Right renal cortex interstitium (tissue), 3 donors: ENCODE results near the gene GBF1. TPM values are rescaled to one million over a fixed set of nuclear protein-coding genes. Genes with fewer than 3 reads are reported as not detected.

Source experiments
- DNase-seq, 3 donors: peaks; one replicate each; pipeline ENCODE4 v3.0.0-alpha.2; 2013; ENCODE audit warnings: low read depth in 3 of 3, low spot score in 2 of 3
- polyA plus RNA-seq, 3 donors: library from polyadenylated mRNA; unstranded; fragments of 120-200 nt; gene quantifications; one replicate each; pipeline ENCODE4 v1.2.1, GENCODE V29; 2013; ENCODE audit not compliant: insufficient read length in 3 of 3

The GBF1 gene
- polyA plus RNA-seq, 3 donors: 40.5 to 44.7 (median 42.3) TPM

GRCh38 chr10:102264371-102264770, 19.0 kb downstream of the GBF1 start:
- no peak for DNase-seq

- DNase-seq: no peak
Observed at GRCh38 chr10:102266670-102267069, 21.3 kb downstream of the GBF1 start.

- no peak for DNase-seq
Observed at GRCh38 chr10:102267748-102268147, 22.4 kb downstream of the GBF1 start.

- DNase-seq: no peak
Observed at GRCh38 chr10:102268375-102268888, 23.1 kb downstream of the GBF1 start.

GRCh38 chr10:102269017-102269416, 23.7 kb downstream of the GBF1 start:
- no peak for DNase-seq

GRCh38 chr10:102274062-102274461, 28.7 kb downstream of the GBF1 start:
- DNase-seq: no peak

- DNase-seq: no peak
Observed at GRCh38 chr10:102275343-102275742, 30.0 kb downstream of the GBF1 start.

GRCh38 chr10:102279104-102279503, 33.8 kb downstream of the GBF1 start:
- DNase-seq: no peak

- peak in 1 of 3 donors; percentile 25 for DNase-seq
Observed at GRCh38 chr10:102280397-102281101, 35.2 kb downstream of the GBF1 start.

- DNase-seq: peak in 1 of 3 donors; percentile 16
Observed at GRCh38 chr10:102281102-102281487, 35.8 kb downstream of the GBF1 start.

GRCh38 chr10:102283488-102283887, 38.2 kb downstream of the GBF1 start:
- no peak for DNase-seq

- DNase-seq: no peak
Observed at GRCh38 chr10:102283890-102284289, 38.6 kb downstream of the GBF1 start.

GRCh38 chr10:102284531-102284930, 39.2 kb downstream of the GBF1 start:
- DNase-seq: no peak

- no peak for DNase-seq
Observed at GRCh38 chr10:102285133-102285532, 39.8 kb downstream of the GBF1 start.

GRCh38 chr10:102286216-102286615, 40.9 kb downstream of the GBF1 start:
- DNase-seq: no peak

- DNase-seq: no peak
Observed at GRCh38 chr10:102287538-102287937, 42.2 kb downstream of the GBF1 start.

- DNase-seq: no peak
Observed at GRCh38 chr10:102287991-102288390, 42.7 kb downstream of the GBF1 start.

- no peak for DNase-seq
Observed at GRCh38 chr10:102289356-102289755, 44.0 kb downstream of the GBF1 start.

GRCh38 chr10:102289840-102290239, 44.5 kb downstream of the GBF1 start:
- no peak for DNase-seq

- no peak for DNase-seq
Observed at GRCh38 chr10:102291221-102291905, 46.0 kb downstream of the GBF1 start.

- DNase-seq: no peak
Observed at GRCh38 chr10:102297101-102297500, 51.8 kb downstream of the GBF1 start.

GRCh38 chr10:102298899-102299298, 53.6 kb downstream of the GBF1 start:
- DNase-seq: no peak
